Endodermal cell (in vitro differentiated cells): ENCODE measurements around the gene LAMC1. TPM values are rescaled to one million over a fixed set of nuclear protein-coding genes. Genes with fewer than 3 reads are reported as not detected.

Source experiments
- DNase-seq: peaks from one replicate; pipeline ENCODE4 v3.0.0-alpha.2; 2017
- H3K27ac ChIP-seq: 2 replicates; pipeline ENCODE4 v1.5.1; 2013; ENCODE audit warnings: mild to moderate bottlenecking, low read depth, low read length, moderate library complexity
- H3K27me3 ChIP-seq: 2 replicates; pipeline ENCODE4 v1.6.1; 2013; ENCODE audit warnings: mild to moderate bottlenecking, low read length, moderate library complexity; ENCODE audit not compliant: insufficient read depth, control insufficient read depth, poor library complexity, severe bottlenecking
- H3K36me3 ChIP-seq: 2 replicates; pipeline ENCODE4 v1.7.0; 2013; ENCODE audit warnings: mild to moderate bottlenecking, low read length, moderate library complexity; ENCODE audit not compliant: control insufficient read depth, insufficient read depth
- H3K4me1 ChIP-seq: one replicate; pipeline ENCODE4 v1.7.0; 2013; ENCODE audit warnings: low read length; ENCODE audit not compliant: control insufficient read depth, insufficient read depth
- H3K4me3 ChIP-seq: 2 replicates; pipeline ENCODE4 v1.5.1; 2013; ENCODE audit warnings: mild to moderate bottlenecking, low read length, moderate library complexity
- H3K9ac ChIP-seq: 2 replicates; pipeline ENCODE4 v1.6.1; 2013; ENCODE audit warnings: mild to moderate bottlenecking, low read length, moderate library complexity; ENCODE audit not compliant: poor library complexity, severe bottlenecking; ENCODE audit errors: extremely low read depth
- H3K9me3 ChIP-seq: 2 replicates; pipeline ENCODE4 v1.6.1; 2013; ENCODE audit warnings: mild to moderate bottlenecking, low read length, moderate library complexity; ENCODE audit not compliant: control insufficient read depth
- H3K27ac Mint-ChIP-seq: 2 replicates; pipeline ENCODE4 v1.8.0; 2020; ENCODE audit warnings: mixed read lengths
- H3K27me3 Mint-ChIP-seq: 2 replicates; pipeline ENCODE4 v1.8.0; 2021; ENCODE audit warnings: mild to moderate bottlenecking, mixed read lengths; ENCODE audit not compliant: insufficient read depth
- H3K36me3 Mint-ChIP-seq: 2 replicates; pipeline ENCODE4 v1.8.0; 2020; ENCODE audit warnings: low read depth, mixed read lengths
- H3K4me1 Mint-ChIP-seq: 2 replicates; pipeline ENCODE4 v1.8.0; 2020; ENCODE audit warnings: mixed read lengths
- H3K4me3 Mint-ChIP-seq: 2 replicates; pipeline ENCODE4 v1.8.0; 2020; ENCODE audit warnings: mild to moderate bottlenecking, moderate library complexity, mixed read lengths
- H3K9me3 Mint-ChIP-seq: 2 replicates; pipeline ENCODE4 v1.8.0; 2020; ENCODE audit warnings: mild to moderate bottlenecking, mixed read lengths
- WGBS, 2 experiments: methylation state at CpG; one replicate each; pipeline versions ENCODE4 v1.1.5 to v1.1.7; 2013; ENCODE audit warnings: missing lambda C conversion rate in 2 of 2, mixed read lengths in 1 of 2; ENCODE audit not compliant: insufficient coverage in 1 of 2, insufficient read length in 1 of 2; 5-methylcytosine and 5-hydroxymethylcytosine counted together
- total RNA-seq, 2 donors: library from RNA; stranded (reverse); fragmentation: NEBNext Ultra II Directional in 1 of 2; extraction: Animal tissue kit (Norgen Biotek cat#: 25700) in 1 of 2; gene quantifications; 2 replicates in 1 of 2; 3 replicates in 1 of 2; pipeline ENCODE4 v1.2.1, GENCODE V29; 2021
- TF ChIP-seq, protein P1 (sequence below): fragments of 200-600 bp; sonication (generic); conservative IDR thresholded peaks from 2 replicates; pipeline ENCODE4 v1.5.0; 2021; ENCODE audit warnings: antibody characterized with exemption, mild to moderate bottlenecking

LAMC1 gene
- total RNA-seq, 2 donors from 2014 or later = 47.9 to 58.8 TPM

DNA sequence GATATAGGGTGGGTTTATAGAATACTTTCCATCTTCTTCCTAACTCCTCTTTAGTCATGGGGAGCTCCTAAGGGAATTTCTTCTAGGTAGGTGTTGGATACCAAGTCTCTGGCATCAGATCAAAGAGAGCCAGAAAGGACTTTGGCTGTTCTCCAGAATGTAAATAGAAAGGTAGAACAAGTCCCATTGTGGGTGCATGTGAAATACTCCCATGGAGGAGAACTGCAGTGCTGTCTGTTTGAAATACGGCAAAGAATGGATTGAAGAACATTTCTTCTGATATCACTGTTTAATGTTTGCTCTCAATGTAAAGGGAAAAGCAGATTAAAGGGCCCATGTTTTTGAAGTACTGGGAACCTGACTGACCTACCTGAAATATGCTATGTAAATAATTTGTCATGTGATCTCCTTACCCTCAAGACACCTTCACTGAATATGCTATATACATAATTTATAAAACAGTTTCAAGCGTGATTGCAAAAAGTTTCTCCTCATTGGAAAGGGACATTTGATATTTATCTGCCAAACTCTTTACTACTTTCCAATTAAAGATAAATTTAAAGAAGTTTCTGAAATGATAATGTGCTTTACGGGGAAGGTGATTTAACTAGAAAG lies 65.9 kb downstream of the LAMC1 start:
- H3K4me3 ChIP-seq = no peak overlapping the region
- H3K36me3 ChIP-seq = no peaks in the 10 kb centered on the region
- H3K27ac ChIP-seq = no peak overlapping the region
- Mint-ChIP-seq H3K9me3 (no peaks in the 10 kb centered on the region), H3K36me3 (no peaks in the 10 kb centered on the region), H3K27me3 (no peaks in the 10 kb centered on the region), H3K27ac (no peak overlapping the region), H3K4me1 (peaks cover 36% of the 10 kb centered on the region), H3K4me3 (no peak overlapping the region)
- H3K27me3 ChIP-seq = no peaks in the 10 kb centered on the region
- H3K9ac ChIP-seq = no peak overlapping the region
- no peaks in the 10 kb centered on the region for H3K4me1 ChIP-seq
- TF ChIP-seq, protein P1, sequence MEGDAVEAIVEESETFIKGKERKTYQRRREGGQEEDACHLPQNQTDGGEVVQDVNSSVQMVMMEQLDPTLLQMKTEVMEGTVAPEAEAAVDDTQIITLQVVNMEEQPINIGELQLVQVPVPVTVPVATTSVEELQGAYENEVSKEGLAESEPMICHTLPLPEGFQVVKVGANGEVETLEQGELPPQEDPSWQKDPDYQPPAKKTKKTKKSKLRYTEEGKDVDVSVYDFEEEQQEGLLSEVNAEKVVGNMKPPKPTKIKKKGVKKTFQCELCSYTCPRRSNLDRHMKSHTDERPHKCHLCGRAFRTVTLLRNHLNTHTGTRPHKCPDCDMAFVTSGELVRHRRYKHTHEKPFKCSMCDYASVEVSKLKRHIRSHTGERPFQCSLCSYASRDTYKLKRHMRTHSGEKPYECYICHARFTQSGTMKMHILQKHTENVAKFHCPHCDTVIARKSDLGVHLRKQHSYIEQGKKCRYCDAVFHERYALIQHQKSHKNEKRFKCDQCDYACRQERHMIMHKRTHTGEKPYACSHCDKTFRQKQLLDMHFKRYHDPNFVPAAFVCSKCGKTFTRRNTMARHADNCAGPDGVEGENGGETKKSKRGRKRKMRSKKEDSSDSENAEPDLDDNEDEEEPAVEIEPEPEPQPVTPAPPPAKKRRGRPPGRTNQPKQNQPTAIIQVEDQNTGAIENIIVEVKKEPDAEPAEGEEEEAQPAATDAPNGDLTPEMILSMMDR = no peak
- WGBS, 2 experiments = 89 to 100% methylated on average over 1 to 2 of the region's 3 CpGs
- no peak for DNase-seq
- H3K9me3 ChIP-seq = no peaks in the 10 kb centered on the region

DNA sequence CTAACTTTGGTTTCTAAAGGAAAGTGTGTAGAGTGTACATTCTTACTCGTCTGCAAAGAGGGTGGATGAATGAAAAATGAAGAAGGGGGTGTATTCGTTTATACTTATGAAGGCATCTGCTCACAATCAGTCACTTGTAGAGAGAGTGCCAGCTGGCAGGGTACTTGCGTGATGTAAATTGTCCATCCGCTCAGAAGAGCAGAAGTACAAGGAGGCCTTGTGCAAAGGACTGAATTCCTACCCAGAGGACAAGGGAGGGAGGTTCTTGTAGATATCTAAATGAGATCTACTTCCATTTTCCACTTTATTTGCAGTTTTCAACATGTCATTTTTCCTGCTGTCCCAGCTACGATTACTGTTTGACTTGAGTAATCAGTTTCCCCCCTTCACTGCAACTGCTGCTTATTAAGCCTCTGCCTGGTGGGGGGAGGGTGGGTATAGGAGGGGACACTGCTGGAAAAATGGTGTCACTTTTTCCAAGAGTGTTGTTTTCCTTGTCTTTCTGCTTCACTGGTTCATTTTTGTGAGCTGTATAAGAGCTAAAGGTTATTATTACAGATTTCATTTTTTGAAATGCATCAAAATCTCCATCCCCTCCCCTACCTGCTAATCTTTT lies 67.3 kb downstream of the LAMC1 start:
- DNase-seq = no peak
- Histone ChIP-seq H3K27me3 (no peaks in the 10 kb centered on the region), H3K9me3 (no peaks in the 10 kb centered on the region), H3K27ac (no peak overlapping the region), H3K4me1 (no peaks in the 10 kb centered on the region), H3K4me3 (no peak overlapping the region), H3K36me3 (no peaks in the 10 kb centered on the region), H3K9ac (no peak overlapping the region)
- Mint-ChIP-seq H3K27ac (no peak overlapping the region), H3K36me3 (no peaks in the 10 kb centered on the region), H3K27me3 (no peaks in the 10 kb centered on the region), H3K4me3 (no peak overlapping the region), H3K4me1 (peaks cover 37% of the 10 kb centered on the region), H3K9me3 (no peaks in the 10 kb centered on the region)
- 92 to 95% methylated on average over 4 to 5 of the region's 5 CpGs for WGBS, 2 experiments
- TF ChIP-seq, protein P1 = no peak

DNA sequence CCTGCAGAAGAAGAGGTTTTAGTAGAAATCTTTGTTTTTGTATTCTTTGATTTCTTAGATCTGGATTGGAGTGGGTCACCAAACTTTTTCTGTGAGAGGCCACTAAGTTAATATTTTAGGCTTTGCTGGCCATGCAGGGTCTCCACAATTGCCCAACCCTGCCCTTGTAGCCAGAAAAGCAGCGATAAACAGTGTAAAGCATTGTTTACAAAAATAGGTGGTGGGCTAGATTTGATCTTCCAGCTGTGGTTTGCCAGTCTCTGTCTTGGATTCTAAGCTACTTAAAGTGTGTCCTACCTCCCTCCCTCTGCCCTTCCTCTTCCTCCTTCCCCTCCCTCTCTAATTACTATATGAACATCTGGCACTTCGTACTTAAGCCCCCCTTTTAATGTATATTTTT lies 68.0 kb downstream of the LAMC1 start:
- Mint-ChIP-seq H3K36me3 (no peaks in the 10 kb centered on the region), H3K4me3 (no peak overlapping the region), H3K27ac (no peak overlapping the region), H3K9me3 (no peaks in the 10 kb centered on the region), H3K27me3 (no peaks in the 10 kb centered on the region), H3K4me1 (peaks cover 37% of the 10 kb centered on the region)
- Histone ChIP-seq H3K4me1 (no peaks in the 10 kb centered on the region), H3K27ac (no peak overlapping the region), H3K9ac (no peak overlapping the region), H3K36me3 (no peaks in the 10 kb centered on the region), H3K4me3 (no peak overlapping the region), H3K27me3 (no peaks in the 10 kb centered on the region), H3K9me3 (no peaks in the 10 kb centered on the region)
- WGBS, 2 experiments = 95% methylated on average over 2 of the region's 2 CpGs; no CpG with 5 or more reads in 1 of the 2 experiments
- DNase-seq = no peak
- TF ChIP-seq, protein P1 = no peak
